IPS-20b (cell line): ENCODE results near the gene MYO9A.

Experiments
- H3K27ac ChIP-seq: one replicate; pipeline ENCODE4 v1.5.1; 2013; ENCODE audit warnings: low read length
- H3K27me3 ChIP-seq: 2 replicates; pipeline ENCODE4 v1.6.1; 2013; ENCODE audit warnings: mild to moderate bottlenecking, low read length, inconsistent platforms; ENCODE audit not compliant: insufficient read depth
- H3K36me3 ChIP-seq: 2 replicates; pipeline ENCODE4 v1.6.1; 2013; ENCODE audit warnings: low read depth, mild to moderate bottlenecking, inconsistent platforms, low read length, moderate library complexity; ENCODE audit not compliant: insufficient read depth
- H3K4me1 ChIP-seq: 2 replicates; pipeline ENCODE4 v1.6.1; 2013; ENCODE audit warnings: mild to moderate bottlenecking, control low read depth, inconsistent platforms, low read length, moderate library complexity; ENCODE audit not compliant: insufficient read depth
- H3K4me3 ChIP-seq: 2 replicates; pipeline ENCODE4 v1.5.1; 2013; ENCODE audit warnings: mild to moderate bottlenecking, low read length, inconsistent platforms
- H3K9ac ChIP-seq: 2 replicates; pipeline ENCODE4 v1.6.1; 2013; ENCODE audit warnings: low read depth, mild to moderate bottlenecking, inconsistent platforms, low read length, moderate library complexity
- H3K9me3 ChIP-seq: 2 replicates; pipeline ENCODE4 v1.6.1; 2013; ENCODE audit warnings: mild to moderate bottlenecking, low read depth, low read length, inconsistent platforms; ENCODE audit not compliant: insufficient read depth

Gene MYO9A

GRCh38 chr15:72155003-72155621 is 37.2 kb upstream of the MYO9A start:
- H3K27ac ChIP-seq: no peak overlapping the region
- peaks cover 16% of the 10 kb centered on the region for H3K27me3 ChIP-seq
- peaks cover 3% of the 10 kb centered on the region; the same call in 1 of the 2 replicates for H3K4me1 ChIP-seq
- H3K9ac ChIP-seq: no peak overlapping the region
- H3K9me3 ChIP-seq: no peaks in the 10 kb centered on the region
- no peak overlapping the region for H3K4me3 ChIP-seq
- no peaks in the 10 kb centered on the region for H3K36me3 ChIP-seq

DNA sequence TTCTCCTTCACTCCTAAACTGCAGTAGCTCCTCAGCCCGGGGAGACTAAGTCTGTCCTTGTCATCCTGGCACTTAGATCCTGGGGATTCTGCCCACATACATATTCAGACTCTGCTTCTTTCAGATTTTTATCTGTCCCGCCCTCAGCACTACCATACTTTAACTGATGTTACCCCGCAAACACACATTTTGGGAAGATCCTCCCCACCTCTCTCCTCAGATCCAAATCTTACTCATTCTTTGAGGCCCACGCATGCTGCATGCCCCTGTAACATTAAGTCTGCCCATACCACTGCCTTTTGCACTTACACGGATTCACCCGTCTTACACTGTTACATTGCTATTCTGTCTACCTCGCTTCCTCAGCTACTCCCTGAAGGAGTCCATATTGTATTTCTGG is 36.4 kb upstream of the MYO9A start:
- Histone ChIP-seq H3K27ac (no peak overlapping the region), H3K27me3 (peaks cover 16% of the 10 kb centered on the region), H3K9me3 (no peaks in the 10 kb centered on the region), H3K4me1 (peaks cover 3% of the 10 kb centered on the region; the same call in 1 of the 2 replicates), H3K36me3 (no peaks in the 10 kb centered on the region), H3K4me3 (no peak overlapping the region), H3K9ac (no peak overlapping the region)

- Histone ChIP-seq H3K27me3 (peaks cover 16% of the 10 kb centered on the region), H3K4me3 (no peak overlapping the region), H3K9ac (no peak overlapping the region)
Observed at GRCh38 chr15:72153269-72154000, 35.5 kb upstream of the MYO9A start.

GRCh38 chr15:72147418-72147817 is 29.5 kb upstream of the MYO9A start:
- H3K4me3 ChIP-seq: no peak overlapping the region
- H3K36me3 ChIP-seq: no peaks in the 10 kb centered on the region
- H3K9me3 ChIP-seq: no peaks in the 10 kb centered on the region
- H3K27me3 ChIP-seq: no peaks in the 10 kb centered on the region
- no peaks in the 10 kb centered on the region for H3K4me1 ChIP-seq
- H3K9ac ChIP-seq: no peak overlapping the region
- no peak overlapping the region for H3K27ac ChIP-seq

More at GRCh38 chr15:72153269-72154000, 35.5 kb upstream of the MYO9A start:
- no peaks in the 10 kb centered on the region for H3K9me3 ChIP-seq
- H3K36me3 ChIP-seq: no peaks in the 10 kb centered on the region
- H3K4me1 ChIP-seq: peaks cover 3% of the 10 kb centered on the region; the same call in 1 of the 2 replicates
- H3K27ac ChIP-seq: no peak overlapping the region

DNA sequence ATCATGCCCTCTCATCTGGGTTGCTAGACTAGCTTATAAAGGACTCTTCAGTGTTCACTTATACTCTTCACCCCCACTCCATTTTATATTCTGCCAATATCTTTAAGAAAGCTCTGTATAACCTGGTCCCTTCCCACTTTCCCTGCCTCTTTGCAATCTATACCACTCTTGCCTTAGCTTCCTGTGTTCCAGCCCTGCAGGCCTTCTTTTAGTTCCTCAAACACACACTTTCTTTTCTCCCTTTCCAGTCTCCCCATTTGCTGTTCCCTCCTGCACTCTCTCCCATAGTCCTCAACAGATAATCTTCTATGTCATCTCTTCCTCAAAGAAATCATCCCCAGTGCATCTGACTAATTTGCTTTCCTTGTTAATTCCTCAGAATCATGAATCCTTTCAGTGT is 29.0 kb upstream of the MYO9A start:
- H3K27ac ChIP-seq: no peak overlapping the region
- H3K4me3 ChIP-seq: no peak overlapping the region
- no peak overlapping the region for H3K9ac ChIP-seq
- H3K27me3 ChIP-seq: no peaks in the 10 kb centered on the region
- H3K4me1 ChIP-seq: no peaks in the 10 kb centered on the region
- no peaks in the 10 kb centered on the region for H3K36me3 ChIP-seq
- H3K9me3 ChIP-seq: no peaks in the 10 kb centered on the region

DNA sequence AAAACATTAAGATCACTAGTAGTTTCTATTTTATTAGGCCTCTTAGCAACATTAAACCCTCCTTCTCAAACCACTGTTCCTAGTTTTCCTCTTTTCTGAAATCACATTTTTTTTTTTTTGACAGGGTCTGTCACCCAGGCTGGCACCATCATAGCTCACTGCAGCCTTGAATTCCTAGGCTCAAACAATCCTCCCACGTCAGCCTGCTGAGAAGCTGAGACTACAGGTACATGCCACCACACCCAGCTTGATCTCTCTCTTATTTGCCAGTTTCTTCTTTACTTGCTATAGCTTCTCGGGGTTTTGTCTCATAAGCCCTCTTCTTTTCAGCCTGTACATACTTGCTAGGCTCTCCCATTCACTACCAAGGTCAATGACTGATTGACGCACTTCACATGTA is 28.3 kb upstream of the MYO9A start:
- Histone ChIP-seq H3K4me3 (no peak overlapping the region), H3K27ac (no peak overlapping the region), H3K9me3 (no peaks in the 10 kb centered on the region), H3K36me3 (no peaks in the 10 kb centered on the region), H3K4me1 (no peaks in the 10 kb centered on the region), H3K9ac (no peak overlapping the region), H3K27me3 (no peaks in the 10 kb centered on the region)

DNA sequence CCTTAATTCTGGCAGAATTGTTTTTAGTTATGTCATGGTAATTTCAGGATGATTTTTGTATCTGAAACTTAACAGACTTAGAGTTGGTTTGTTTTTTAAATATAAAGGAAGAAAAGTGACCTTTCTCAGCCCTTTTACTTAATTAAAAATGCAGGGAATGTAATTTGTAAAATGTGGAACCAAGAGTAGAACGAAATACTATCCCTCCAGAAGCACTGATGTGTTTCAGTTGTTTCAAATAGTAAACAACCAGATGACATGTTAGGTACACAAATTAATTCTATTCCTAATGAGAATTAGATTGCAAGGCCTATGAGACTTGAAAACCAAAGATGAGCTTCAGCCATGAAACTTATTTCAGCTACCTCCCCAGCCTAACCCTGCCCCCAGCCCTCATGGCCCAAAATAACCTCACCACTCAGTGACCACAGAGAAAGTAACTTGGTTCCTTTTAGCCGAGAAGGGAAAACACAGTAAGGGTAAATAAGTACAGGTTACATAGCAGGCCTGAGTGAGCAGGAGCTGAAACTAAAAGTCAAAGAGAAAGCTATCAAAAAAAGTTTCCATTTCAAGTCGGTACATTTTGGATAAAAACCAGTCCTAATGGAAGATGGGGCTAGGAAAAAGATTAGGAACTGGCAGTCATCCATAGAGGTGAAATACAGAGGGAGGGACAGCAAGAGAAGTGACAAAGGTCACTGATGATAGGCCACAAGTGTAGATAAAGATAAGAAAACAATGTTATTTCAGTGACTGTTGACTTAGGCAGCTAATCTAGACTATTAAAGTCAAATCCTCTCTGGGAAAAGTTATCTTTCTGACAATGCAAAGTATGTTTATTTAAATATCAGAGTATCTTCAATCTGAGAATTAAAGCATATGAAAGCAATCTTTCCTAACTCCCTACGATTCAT is 23.5 kb upstream of the MYO9A start:
- no peak overlapping the region for H3K27ac ChIP-seq
- H3K4me1 ChIP-seq: no peaks in the 10 kb centered on the region
- H3K4me3 ChIP-seq: no peak overlapping the region
- H3K36me3 ChIP-seq: no peaks in the 10 kb centered on the region
- no peak overlapping the region for H3K9ac ChIP-seq
- H3K27me3 ChIP-seq: no peaks in the 10 kb centered on the region
- no peaks in the 10 kb centered on the region for H3K9me3 ChIP-seq

- Histone ChIP-seq H3K4me1 (no peaks in the 10 kb centered on the region), H3K4me3 (no peak overlapping the region), H3K9ac (no peak overlapping the region), H3K36me3 (no peaks in the 10 kb centered on the region), H3K27ac (no peak overlapping the region), H3K27me3 (no peaks in the 10 kb centered on the region), H3K9me3 (no peaks in the 10 kb centered on the region)
Observed at GRCh38 chr15:72140088-72140487, 22.1 kb upstream of the MYO9A start.

GRCh38 chr15:72139667-72140066 is 21.7 kb upstream of the MYO9A start:
- H3K4me1 ChIP-seq: no peaks in the 10 kb centered on the region
- no peak overlapping the region for H3K9ac ChIP-seq
- no peak overlapping the region for H3K27ac ChIP-seq
- H3K27me3 ChIP-seq: no peaks in the 10 kb centered on the region
- H3K4me3 ChIP-seq: no peak overlapping the region
- H3K9me3 ChIP-seq: no peaks in the 10 kb centered on the region
- no peaks in the 10 kb centered on the region for H3K36me3 ChIP-seq

GRCh38 chr15:72136170-72137051 is 18.5 kb upstream of the MYO9A start:
- Histone ChIP-seq H3K4me3 (no peak overlapping the region), H3K27ac (no peak overlapping the region), H3K9ac (no peak overlapping the region), H3K4me1 (no peaks in the 10 kb centered on the region), H3K27me3 (no peaks in the 10 kb centered on the region), H3K9me3 (no peaks in the 10 kb centered on the region), H3K36me3 (no peaks in the 10 kb centered on the region)

GRCh38 chr15:72135719-72136118 is 17.8 kb upstream of the MYO9A start:
- H3K27ac ChIP-seq: no peak overlapping the region
- H3K4me1 ChIP-seq: no peaks in the 10 kb centered on the region
- no peaks in the 10 kb centered on the region for H3K9me3 ChIP-seq
- H3K9ac ChIP-seq: no peak overlapping the region
- no peaks in the 10 kb centered on the region for H3K36me3 ChIP-seq
- H3K27me3 ChIP-seq: no peaks in the 10 kb centered on the region
- H3K4me3 ChIP-seq: no peak overlapping the region
